ENCODE measurements around the gene STEEP1.

Gene STEEP1

DNA sequence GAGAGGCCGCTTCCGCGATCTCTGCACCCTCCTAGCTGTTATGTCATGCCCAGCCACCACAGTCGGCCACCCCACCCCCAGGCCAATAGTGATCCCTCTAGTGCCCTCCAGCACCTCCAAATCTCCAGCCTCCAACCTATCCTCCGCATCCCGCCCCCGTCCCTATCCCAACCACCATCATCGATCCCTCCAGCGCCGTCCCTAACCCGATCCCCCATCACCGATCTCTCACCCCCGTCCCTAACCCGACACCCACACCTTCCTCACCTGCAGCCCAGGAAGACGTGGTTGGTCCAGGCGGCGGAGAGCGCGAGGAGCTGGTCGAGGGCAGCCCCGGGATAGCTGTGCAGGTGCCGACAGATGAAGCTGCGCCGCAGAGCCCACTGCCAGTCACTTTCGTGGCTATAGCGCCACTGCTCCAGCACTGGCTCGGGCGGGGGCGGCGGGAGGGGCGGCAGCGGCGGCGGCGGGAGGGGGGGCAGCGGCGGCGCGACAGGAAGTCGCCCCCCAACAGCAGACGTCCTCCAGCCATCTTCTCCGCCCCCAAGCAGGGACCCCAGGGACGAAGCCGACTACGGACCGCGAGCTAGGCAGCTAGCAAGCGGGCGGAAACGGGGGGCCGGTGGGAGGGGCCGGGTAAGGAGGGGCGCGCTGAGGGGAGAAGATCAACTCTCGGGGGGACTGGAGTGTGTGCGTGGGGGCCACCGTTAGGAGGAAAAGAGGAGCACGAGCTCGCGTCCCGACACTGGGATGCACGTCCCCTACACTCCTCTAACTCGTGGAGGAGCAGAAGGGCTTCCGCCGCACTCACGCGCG lies 40.5 kb upstream of the STEEP1 start:
- TF ChIP-seq POLR2AphosphoS5 (IDR thresholded peaks at IDR 0.05; ENCODE audit: low read depth, low read length) (no peak), SIN3A (IDR thresholded peaks at IDR 0.05; ENCODE audit: borderline replicate concordance, insufficient read depth, low read length) (no peak), TAF1 (IDR thresholded peaks at IDR 0.05; ENCODE audit: borderline replicate concordance, insufficient read depth, low read length) (no peak), FOXP2 (optimal IDR thresholded peaks at IDR 0.05; ENCODE audit: borderline replicate concordance, extremely low read depth, extremely low read length, insufficient read depth) (no peak)
- TF ChIP-seq, protein P1, sequence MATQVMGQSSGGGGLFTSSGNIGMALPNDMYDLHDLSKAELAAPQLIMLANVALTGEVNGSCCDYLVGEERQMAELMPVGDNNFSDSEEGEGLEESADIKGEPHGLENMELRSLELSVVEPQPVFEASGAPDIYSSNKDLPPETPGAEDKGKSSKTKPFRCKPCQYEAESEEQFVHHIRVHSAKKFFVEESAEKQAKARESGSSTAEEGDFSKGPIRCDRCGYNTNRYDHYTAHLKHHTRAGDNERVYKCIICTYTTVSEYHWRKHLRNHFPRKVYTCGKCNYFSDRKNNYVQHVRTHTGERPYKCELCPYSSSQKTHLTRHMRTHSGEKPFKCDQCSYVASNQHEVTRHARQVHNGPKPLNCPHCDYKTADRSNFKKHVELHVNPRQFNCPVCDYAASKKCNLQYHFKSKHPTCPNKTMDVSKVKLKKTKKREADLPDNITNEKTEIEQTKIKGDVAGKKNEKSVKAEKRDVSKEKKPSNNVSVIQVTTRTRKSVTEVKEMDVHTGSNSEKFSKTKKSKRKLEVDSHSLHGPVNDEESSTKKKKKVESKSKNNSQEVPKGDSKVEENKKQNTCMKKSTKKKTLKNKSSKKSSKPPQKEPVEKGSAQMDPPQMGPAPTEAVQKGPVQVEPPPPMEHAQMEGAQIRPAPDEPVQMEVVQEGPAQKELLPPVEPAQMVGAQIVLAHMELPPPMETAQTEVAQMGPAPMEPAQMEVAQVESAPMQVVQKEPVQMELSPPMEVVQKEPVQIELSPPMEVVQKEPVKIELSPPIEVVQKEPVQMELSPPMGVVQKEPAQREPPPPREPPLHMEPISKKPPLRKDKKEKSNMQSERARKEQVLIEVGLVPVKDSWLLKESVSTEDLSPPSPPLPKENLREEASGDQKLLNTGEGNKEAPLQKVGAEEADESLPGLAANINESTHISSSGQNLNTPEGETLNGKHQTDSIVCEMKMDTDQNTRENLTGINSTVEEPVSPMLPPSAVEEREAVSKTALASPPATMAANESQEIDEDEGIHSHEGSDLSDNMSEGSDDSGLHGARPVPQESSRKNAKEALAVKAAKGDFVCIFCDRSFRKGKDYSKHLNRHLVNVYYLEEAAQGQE (IDR thresholded peaks at IDR 0.05; ENCODE audit: insufficient read depth in 1 of 2, low read depth in 2 of 2, low read length in 2 of 2) = no peak

DNA sequence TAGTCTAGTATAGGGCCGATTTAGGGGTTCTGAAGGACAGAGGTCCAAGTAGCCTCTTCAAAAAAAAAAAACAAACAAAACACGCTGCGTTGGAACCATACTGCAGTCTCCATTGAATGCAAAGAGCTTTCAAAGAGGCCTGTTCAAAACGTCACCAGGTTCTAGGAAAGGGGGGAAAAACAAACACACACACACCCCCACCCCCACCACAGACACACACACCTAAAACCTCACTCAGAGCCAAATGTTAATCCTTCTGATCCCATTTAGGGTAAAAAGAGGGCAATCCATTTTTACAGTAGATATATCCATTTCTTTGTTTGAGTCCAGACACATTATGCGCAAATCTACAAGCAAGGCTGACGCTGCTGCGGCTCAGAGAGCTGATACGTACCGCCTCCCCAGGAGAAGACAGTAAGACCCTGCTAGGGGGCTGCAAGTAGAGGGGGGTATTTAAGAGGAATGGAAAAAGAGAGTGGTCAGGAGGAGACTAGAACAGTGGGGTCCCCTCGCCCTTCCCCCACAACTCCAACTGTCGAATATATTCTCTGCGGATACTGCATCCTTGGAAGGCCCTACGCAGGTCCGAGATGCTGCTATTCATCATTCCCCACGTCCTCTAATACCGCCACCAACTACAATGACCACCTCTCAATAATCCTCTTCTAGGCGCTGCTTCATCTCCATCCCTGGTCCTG lies 39.7 kb upstream of the STEEP1 start:
- no peak for TF ChIP-seq FOXP2 (optimal IDR thresholded peaks at IDR 0.05; ENCODE audit: borderline replicate concordance, extremely low read depth, extremely low read length, insufficient read depth)
- no peak for TF ChIP-seq TAF1 (IDR thresholded peaks at IDR 0.05; ENCODE audit: borderline replicate concordance, insufficient read depth, low read length)
- TF ChIP-seq POLR2AphosphoS5 (IDR thresholded peaks at IDR 0.05; ENCODE audit: low read depth, low read length) = no peak
- no peak for TF ChIP-seq SIN3A (IDR thresholded peaks at IDR 0.05; ENCODE audit: borderline replicate concordance, insufficient read depth, low read length)
- TF ChIP-seq, protein P1 (IDR thresholded peaks at IDR 0.05; ENCODE audit: insufficient read depth in 1 of 2, low read depth in 2 of 2, low read length in 2 of 2) = no peak

DNA sequence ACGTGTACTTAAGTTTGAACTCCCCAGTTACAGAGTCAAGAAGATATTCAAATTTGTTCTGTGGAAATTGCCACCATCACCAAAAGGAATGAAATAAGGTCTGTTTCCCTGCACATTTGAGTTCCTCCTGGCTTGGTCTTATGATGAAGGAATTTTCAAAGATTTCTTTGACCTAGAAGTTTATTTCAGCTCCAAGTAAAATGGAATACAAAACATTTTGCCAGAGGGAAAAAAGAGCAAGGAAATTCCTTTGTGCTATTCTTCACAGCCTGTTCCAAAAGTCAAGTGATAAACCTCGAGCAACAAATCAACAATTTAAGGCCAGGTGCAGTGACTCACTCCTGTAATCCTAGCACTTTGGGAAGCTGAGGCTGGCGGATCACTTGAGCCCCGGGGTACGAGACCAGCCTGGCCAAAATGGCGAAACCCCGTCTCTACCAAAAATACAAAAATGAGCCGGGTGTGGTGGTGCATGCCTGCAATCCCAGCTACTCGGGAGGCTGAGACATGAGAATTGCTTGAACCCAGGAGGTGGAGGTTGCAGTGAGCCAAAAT lies 37.6 kb upstream of the STEEP1 start:
- TF ChIP-seq FOXP2 (optimal IDR thresholded peaks at IDR 0.05; ENCODE audit: borderline replicate concordance, extremely low read depth, extremely low read length, insufficient read depth) (no peak), SIN3A (IDR thresholded peaks at IDR 0.05; ENCODE audit: borderline replicate concordance, insufficient read depth, low read length) (no peak)

DNA sequence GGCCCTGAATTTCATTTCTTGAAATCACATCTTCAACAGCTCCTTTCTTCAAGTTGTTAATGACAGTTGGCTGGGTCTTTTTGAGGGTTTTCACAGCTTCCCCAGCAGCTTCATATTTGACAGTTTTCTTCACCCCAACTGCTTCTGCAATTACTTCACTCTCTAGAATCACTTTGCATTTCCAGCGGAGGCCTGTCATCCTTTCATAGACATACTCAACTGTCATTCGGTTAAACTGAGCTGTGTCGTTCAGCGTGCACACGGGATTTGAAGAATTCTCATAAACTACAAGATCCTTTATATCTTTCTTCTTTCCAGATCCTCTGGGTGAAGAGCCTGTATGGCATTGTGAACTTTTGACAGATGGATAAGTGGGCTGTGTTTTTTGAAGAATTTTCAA lies 24.6 kb upstream of the STEEP1 start:
- no peak for TF ChIP-seq SIN3A (IDR thresholded peaks at IDR 0.05; ENCODE audit: borderline replicate concordance, insufficient read depth, low read length)
- TF ChIP-seq TAF1 (IDR thresholded peaks at IDR 0.05; ENCODE audit: borderline replicate concordance, insufficient read depth, low read length) = no peak
- TF ChIP-seq POLR2AphosphoS5 (IDR thresholded peaks at IDR 0.05; ENCODE audit: low read depth, low read length) = no peak
- no peak for TF ChIP-seq FOXP2 (optimal IDR thresholded peaks at IDR 0.05; ENCODE audit: borderline replicate concordance, extremely low read depth, extremely low read length, insufficient read depth)
- TF ChIP-seq, protein P1 (IDR thresholded peaks at IDR 0.05; ENCODE audit: insufficient read depth in 1 of 2, low read depth in 2 of 2, low read length in 2 of 2) = no peak

DNA sequence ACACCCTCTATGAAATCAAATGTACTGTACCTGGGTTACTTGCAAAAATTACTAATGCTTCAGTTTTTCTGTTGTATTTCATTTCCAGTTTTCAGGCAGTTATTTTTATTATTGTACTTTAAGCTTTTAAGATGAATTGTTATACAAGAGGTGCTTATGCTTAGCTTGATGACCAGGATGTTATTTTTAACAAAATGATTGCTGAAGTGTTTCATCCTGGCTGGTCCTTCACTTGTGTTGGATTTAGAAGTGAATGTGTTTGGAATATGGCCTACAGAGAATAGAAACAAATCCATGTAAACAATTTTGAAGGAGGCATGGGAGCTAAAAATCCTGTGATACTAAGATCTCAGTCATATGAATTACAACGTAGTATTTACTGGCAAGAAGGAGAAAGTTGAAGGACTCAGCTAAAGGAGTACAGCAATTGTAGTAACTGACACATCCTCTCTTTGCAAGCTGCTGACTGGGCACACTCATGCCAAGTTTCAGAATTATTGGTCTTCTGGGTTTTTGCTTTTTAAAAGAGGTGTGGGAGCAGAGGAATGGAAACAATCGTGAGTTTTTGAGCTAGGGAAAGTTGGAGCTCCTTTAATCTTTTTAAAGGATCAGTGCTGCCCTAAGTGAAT lies 18.3 kb upstream of the STEEP1 start:
- TF ChIP-seq SIN3A (IDR thresholded peaks at IDR 0.05; ENCODE audit: borderline replicate concordance, insufficient read depth, low read length) (no peak), FOXP2 (optimal IDR thresholded peaks at IDR 0.05; ENCODE audit: borderline replicate concordance, extremely low read depth, extremely low read length, insufficient read depth) (no peak), POLR2AphosphoS5 (IDR thresholded peaks at IDR 0.05; ENCODE audit: low read depth, low read length) (no peak), TAF1 (IDR thresholded peaks at IDR 0.05; ENCODE audit: borderline replicate concordance, insufficient read depth, low read length) (no peak)
- TF ChIP-seq, protein P1 (IDR thresholded peaks at IDR 0.05; ENCODE audit: insufficient read depth in 1 of 2, low read depth in 2 of 2, low read length in 2 of 2) = no peak
